DND-41 (cell line): ENCODE data around the gene ZC3H10.

ENCODE experiments used
- CTCF ChIP-seq: IDR thresholded peaks from 2 replicates; pipeline ENCODE4 v1.5.1; 2012; ENCODE audit warnings: borderline replicate concordance, low read length, moderate library complexity, mild to moderate bottlenecking; ENCODE audit not compliant: poor library complexity, severe bottlenecking; ENCODE audit errors: extremely low read depth
- EZH2 ChIP-seq: IDR thresholded peaks from 3 replicates; pipeline ENCODE4 v1.6.1; 2012; ENCODE audit warnings: borderline replicate concordance, low read depth, mild to moderate bottlenecking, moderate library complexity, low read length, inconsistent platforms; ENCODE audit not compliant: severe bottlenecking

DNA sequence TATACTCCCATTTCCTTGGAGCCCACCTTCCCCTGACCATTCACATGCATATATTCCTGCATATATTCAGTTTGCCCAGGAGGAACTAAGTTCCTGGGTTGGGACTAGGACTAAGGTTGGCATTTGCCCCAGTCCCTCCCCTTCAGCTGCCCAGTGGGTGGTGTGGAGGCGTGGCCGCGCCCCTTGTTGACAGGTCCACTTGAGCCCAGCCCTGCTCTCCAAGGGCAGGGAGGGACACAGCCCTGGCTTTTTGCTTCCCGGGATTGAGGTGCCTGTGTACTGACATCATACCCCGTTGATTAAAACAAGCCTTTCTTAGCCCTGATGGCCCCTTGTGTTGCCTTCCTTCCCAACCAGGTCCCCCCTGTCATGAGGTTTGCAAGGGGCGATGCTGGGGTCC lies 30.8 kb upstream of the ZC3H10 start:
- TF ChIP-seq CTCF (no peak), EZH2 (no peak)
